ENCODE measurements around the gene COMMD3.

COMMD3 gene

GRCh38 chr10:22339761-22340328, 23.7 kb downstream of the COMMD3 start:
- peak overlapping the region; percentile 73 for H3K4me3 ChIP-seq (ENCODE audit: low read length)
- TF ChIP-seq, protein P1, sequence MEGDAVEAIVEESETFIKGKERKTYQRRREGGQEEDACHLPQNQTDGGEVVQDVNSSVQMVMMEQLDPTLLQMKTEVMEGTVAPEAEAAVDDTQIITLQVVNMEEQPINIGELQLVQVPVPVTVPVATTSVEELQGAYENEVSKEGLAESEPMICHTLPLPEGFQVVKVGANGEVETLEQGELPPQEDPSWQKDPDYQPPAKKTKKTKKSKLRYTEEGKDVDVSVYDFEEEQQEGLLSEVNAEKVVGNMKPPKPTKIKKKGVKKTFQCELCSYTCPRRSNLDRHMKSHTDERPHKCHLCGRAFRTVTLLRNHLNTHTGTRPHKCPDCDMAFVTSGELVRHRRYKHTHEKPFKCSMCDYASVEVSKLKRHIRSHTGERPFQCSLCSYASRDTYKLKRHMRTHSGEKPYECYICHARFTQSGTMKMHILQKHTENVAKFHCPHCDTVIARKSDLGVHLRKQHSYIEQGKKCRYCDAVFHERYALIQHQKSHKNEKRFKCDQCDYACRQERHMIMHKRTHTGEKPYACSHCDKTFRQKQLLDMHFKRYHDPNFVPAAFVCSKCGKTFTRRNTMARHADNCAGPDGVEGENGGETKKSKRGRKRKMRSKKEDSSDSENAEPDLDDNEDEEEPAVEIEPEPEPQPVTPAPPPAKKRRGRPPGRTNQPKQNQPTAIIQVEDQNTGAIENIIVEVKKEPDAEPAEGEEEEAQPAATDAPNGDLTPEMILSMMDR (conservative IDR thresholded peaks at IDR 0.05; ENCODE audit: low read depth, low read length): no peak
- DNase-seq (ENCODE audit: low read depth): no peak

DNA sequence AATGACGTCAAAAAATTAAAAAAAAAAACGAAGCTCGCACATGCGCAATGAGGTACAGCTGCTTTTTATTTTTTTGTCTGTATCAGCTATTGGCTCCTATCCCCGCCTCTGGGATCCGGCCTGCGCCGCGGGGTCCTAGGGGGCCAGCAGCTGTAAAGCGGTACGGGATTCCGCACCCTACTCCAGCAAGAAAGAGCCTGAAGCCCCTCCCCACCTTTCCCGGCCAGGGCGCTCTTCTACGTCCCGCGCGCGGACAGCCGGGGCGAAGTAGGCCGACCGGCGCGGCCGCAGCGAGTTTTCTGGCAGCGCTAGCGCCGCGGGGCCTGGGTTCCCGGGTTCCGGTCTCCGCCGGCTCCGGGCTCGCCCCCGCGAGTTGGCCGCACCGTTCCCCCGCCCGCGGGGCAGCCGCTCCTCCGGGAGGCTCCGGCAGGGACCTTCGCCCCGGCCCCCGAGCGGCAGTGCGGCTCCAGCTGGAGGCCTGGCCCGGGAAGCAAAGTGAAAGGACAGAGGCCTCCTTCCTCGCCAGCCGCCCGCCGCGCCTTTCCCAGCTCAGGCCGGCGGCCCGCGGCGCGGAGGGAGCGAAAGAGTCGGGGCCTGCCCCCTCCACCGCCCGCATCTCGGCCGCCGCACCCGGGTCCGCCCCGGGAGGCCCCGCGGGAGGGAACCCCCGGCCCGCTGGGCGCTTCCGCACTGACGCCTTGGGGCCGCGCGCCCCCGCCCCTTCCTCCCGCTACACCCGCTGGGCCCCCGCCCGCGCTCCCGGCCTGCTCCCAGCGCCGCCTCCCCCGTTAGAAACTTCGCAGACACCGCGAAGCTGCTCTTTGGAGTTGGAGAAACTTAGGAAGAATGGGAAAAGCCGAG, 24.4 kb downstream of the COMMD3 start:
- TF ChIP-seq, protein P1 (conservative IDR thresholded peaks at IDR 0.05; ENCODE audit: low read depth, low read length): no peak
- H3K4me3 ChIP-seq (ENCODE audit: low read length): peak overlapping the region; percentile 73
- DNase-seq (ENCODE audit: low read depth): no peak

GRCh38 chr10:22341190-22341925, 25.2 kb downstream of the COMMD3 start:
- TF ChIP-seq, protein P1 (conservative IDR thresholded peaks at IDR 0.05; ENCODE audit: low read depth, low read length): no peak
- DNase-seq (ENCODE audit: low read depth): no peak
- peak overlapping the region; percentile 73 for H3K4me3 ChIP-seq (ENCODE audit: low read length)

DNA sequence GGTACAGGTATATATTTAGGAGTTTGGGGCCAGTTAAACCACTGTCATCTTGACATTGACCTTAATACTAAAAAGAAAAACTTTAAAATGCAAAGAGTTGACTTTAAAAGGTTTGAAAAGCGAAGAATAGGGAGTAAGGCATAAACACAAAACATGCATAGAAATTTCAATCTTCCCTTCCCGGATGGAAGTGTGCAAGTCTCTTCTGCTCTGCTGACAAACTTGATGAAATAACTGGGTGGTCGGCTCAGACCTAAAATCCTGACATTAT, 25.7 kb downstream of the COMMD3 start:
- H3K4me3 ChIP-seq (ENCODE audit: low read length): no peak overlapping the region
- TF ChIP-seq, protein P1 (conservative IDR thresholded peaks at IDR 0.05; ENCODE audit: low read depth, low read length): no peak
- DNase-seq (ENCODE audit: low read depth): no peak

DNA sequence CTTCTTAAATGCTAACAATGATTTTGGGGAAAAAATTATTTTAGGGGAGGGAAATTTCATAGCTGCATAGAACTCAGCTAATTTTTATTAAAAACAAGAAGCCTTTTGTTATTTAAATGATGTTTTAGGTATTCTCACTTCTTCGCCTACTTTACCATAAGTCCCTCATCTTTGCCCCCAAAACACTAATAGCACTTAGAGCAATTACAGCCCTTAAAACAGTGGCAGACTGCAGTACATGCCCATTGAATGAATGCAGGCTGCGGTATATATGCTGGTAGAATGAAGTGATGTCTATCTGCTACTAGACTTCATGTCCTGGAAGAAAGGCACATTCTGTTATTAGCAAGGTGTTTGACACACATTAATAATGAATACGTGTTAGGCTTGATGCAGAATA, 26.2 kb downstream of the COMMD3 start:
- H3K4me3 ChIP-seq (ENCODE audit: low read length): no peak overlapping the region
- DNase-seq (ENCODE audit: low read depth): no peak
- TF ChIP-seq, protein P1 (conservative IDR thresholded peaks at IDR 0.05; ENCODE audit: low read depth, low read length): no peak

- no peak for DNase-seq (ENCODE audit: low read depth)
Measured at GRCh38 chr10:22343731-22344130, 27.5 kb downstream of the COMMD3 start.

More at GRCh38 chr10:22343731-22344130, 27.5 kb downstream of the COMMD3 start:
- no peak overlapping the region for H3K4me3 ChIP-seq (ENCODE audit: low read length)
- TF ChIP-seq, protein P1 (conservative IDR thresholded peaks at IDR 0.05; ENCODE audit: low read depth, low read length): no peak
